K562 (cell line): ENCODE data around the gene NT5E. TPM values are rescaled to one million over a fixed set of nuclear protein-coding genes. Genes with fewer than 3 reads are reported as not detected.
A peak's percentile ranks its signal among the peaks of the same experiment; 100 is the strongest.

Experiments
- ATAC-seq: fragments of 200-7000 bp; cut with Tn5 transposase; 3 replicates; pipeline ENCODE4 v1.9.1; 2020; ENCODE audit warnings: moderate library complexity
- BruUV-seq: library from RNA; stranded (reverse); fragments of 400-500 nt; replicated peaks from 2 replicates; lab custom pipeline; 2021; lab: Mats Ljungman, UMichigan
- CTCF ChIA-PET: fragments of 300-600 bp; formaldehyde crosslinking; extraction: SDS; loops from one replicate; lab custom pipeline; 2021; ENCODE audit warnings: low intra/inter-chr PET ratio; lab: Yijun Ruan, JAX
- POLR2A ChIA-PET: fragments of 300-600, 350-650 bp; sonication (Branson Sonifier 250); formaldehyde crosslinking; extraction: SDS; loops from one replicate; lab custom pipeline; 2021; ENCODE audit warnings: antibody characterized with exemption, inconsistent platforms; lab: Yijun Ruan, JAX
- DNase-seq, 4 experiments: peaks; one replicate each; pipeline versions ENCODE4 v3.0.0 to v3.0.0-alpha.2; 2011 to 2018; ENCODE audit warnings: low spot score in 3 of 4, mixed read lengths in 3 of 4; ENCODE audit errors: extremely low read depth in 1 of 4
- FAIRE-seq: peaks from 2 replicates; lab custom pipeline; 2011; peaks lifted over from hg19 to GRCh38; lab: Jason Lieb, UNC
- H2AFZ ChIP-seq: 2 replicates; pipeline ENCODE4 v1.6.0; 2011; ENCODE audit warnings: low read depth, low read length, control low read depth, inconsistent platforms
- H3K27ac ChIP-seq: fragments of 200-600 bp; 3 replicates; pipeline ENCODE4 v1.8.0; 2011; ENCODE audit warnings: low read depth, mild to moderate bottlenecking, control low read depth, inconsistent platforms, low read length, moderate library complexity, mixed read lengths; ENCODE audit errors: extremely low read depth
- H3K27me3 ChIP-seq, 2 experiments: fragments of 300-600 bp in 1 of 2; 2 replicates in 1 of 2; 3 replicates in 1 of 2; pipeline versions ENCODE4 v1.6.0 to v1.8.0; 2011; ENCODE audit warnings: inconsistent platforms in 2 of 2, low read length in 2 of 2, mild to moderate bottlenecking in 1 of 2, mixed read lengths in 1 of 2, moderate library complexity in 1 of 2; ENCODE audit not compliant: control insufficient read depth in 2 of 2, insufficient read depth in 2 of 2
- H3K36me3 ChIP-seq: fragments of 300-600 bp; 3 replicates; pipeline ENCODE4 v1.8.0; 2011; ENCODE audit warnings: mild to moderate bottlenecking, low read length, inconsistent platforms; ENCODE audit not compliant: control insufficient read depth, insufficient read depth
- H3K4me1 ChIP-seq, 2 experiments: fragments of 200-600 bp in 1 of 2; replicated peaks in 1 of 2; 2 replicates in 1 of 2; 3 replicates in 1 of 2; pipeline versions ENCODE4 v1.5.1 to v1.8.0; 2011; ENCODE audit warnings: inconsistent platforms in 2 of 2, low read length in 2 of 2, mild to moderate bottlenecking in 1 of 2, mixed read lengths in 1 of 2, moderate library complexity in 1 of 2; ENCODE audit not compliant: control insufficient read depth in 2 of 2, insufficient read depth in 2 of 2
- H3K4me2 ChIP-seq: 2 replicates; pipeline ENCODE4 v1.6.1; 2011; ENCODE audit warnings: low read length, control low read depth, inconsistent platforms, mixed read lengths; ENCODE audit not compliant: insufficient read depth
- H3K4me3 ChIP-seq: fragments of 200-600 bp; sonication (generic), shearing (Covaris generic); 2 replicates; pipeline ENCODE4 v1.5.1; 2016; ENCODE audit warnings: control low read depth, inconsistent platforms
- H3K79me2 ChIP-seq: fragments of 200-600 bp; 3 replicates; pipeline ENCODE4 v1.8.0; 2011; ENCODE audit warnings: low read length, inconsistent platforms; ENCODE audit not compliant: control insufficient read depth, insufficient read depth
- H3K9ac ChIP-seq, 2 experiments: 2 replicates each; pipeline versions ENCODE4 v1.6.0 to v1.6.1; 2011; ENCODE audit warnings: low read depth in 2 of 2, low read length in 2 of 2, control low read depth in 1 of 2, inconsistent platforms in 1 of 2, mild to moderate bottlenecking in 1 of 2, mixed read lengths in 1 of 2; ENCODE audit not compliant: insufficient read depth in 1 of 2
- H3K9me1 ChIP-seq: one replicate; pipeline ENCODE4 v1.6.0; 2011; ENCODE audit warnings: inconsistent platforms, mild to moderate bottlenecking, low read length, moderate library complexity; ENCODE audit not compliant: control insufficient read depth, insufficient read depth
- H3K9me3 ChIP-seq: replicated peaks from 2 replicates; pipeline ENCODE4 v1.5.1; 2011; ENCODE audit warnings: low read depth, low read length, inconsistent platforms; ENCODE audit not compliant: control insufficient read depth, insufficient read depth
- H4K20me1 ChIP-seq: replicated peaks from 2 replicates; pipeline ENCODE4 v1.6.1; 2011; ENCODE audit warnings: low read length, inconsistent platforms, mixed read lengths; ENCODE audit not compliant: control insufficient read depth, insufficient read depth
- BRCA1 ChIP-seq, 2 experiments: fragments of 450-650 bp in 1 of 2; sonication (generic) in 1 of 2; formaldehyde crosslinking in 1 of 2; IDR thresholded peaks; 2 replicates each; pipeline versions ENCODE4 v1.5.0 to v1.6.1; 2017 to 2020; ENCODE audit warnings: mild to moderate bottlenecking in 1 of 2, missing genetic modification reagents in 1 of 2
- HBP1 ChIP-seq: fragments of 450-650 bp; formaldehyde crosslinking; IDR thresholded peaks from 2 replicates; pipeline ENCODE4 v1.4.0; 2022; ENCODE audit warnings: missing genetic modification characterization
- RBBP5 ChIP-seq: fragments of 200-600 bp; sonication (generic); IDR thresholded peaks from 2 replicates; pipeline ENCODE4 v1.6.1; 2012; ENCODE audit warnings: borderline replicate concordance, mild to moderate bottlenecking, low read length, control low read depth, inconsistent platforms; ENCODE audit not compliant: insufficient read depth, poor library complexity, severe bottlenecking
- SMAD2 ChIP-seq: fragments of 150-350 bp; IDR thresholded peaks from 2 replicates; pipeline ENCODE4 v1.6.1; 2014; ENCODE audit warnings: low read depth, mild to moderate bottlenecking, low read length
- SPI1 ChIP-seq: IDR thresholded peaks from 2 replicates; pipeline ENCODE4 v1.6.1; 2011; ENCODE audit warnings: low read depth, low read length, control low read depth, borderline replicate concordance
- ZNF165 ChIP-seq: fragments of 250-450 bp; sonication (Bioruptor Pico); IDR thresholded peaks from 2 replicates; pipeline ENCODE4 v1.4.0; 2020; ENCODE audit warnings: borderline replicate concordance
- ZNF232 ChIP-seq: sonication (generic); formaldehyde crosslinking; IDR thresholded peaks from 2 replicates; pipeline ENCODE4 v1.8.0; 2022; ENCODE audit warnings: mild to moderate bottlenecking, missing genetic modification reagents
- ZNF280B ChIP-seq: fragments of 250-450 bp; sonication (Bioruptor Pico); IDR thresholded peaks from 2 replicates; pipeline ENCODE4 v1.5.1; 2021; ENCODE audit warnings: mild to moderate bottlenecking
- WGBS: fragments of 100-300 bp; shearing (Covaris generic); methylation state at CpG from one replicate; pipeline ENCODE4 v1.1.6; 2016; ENCODE audit warnings: low coverage, mixed read lengths; ENCODE audit not compliant: insufficient coverage; ENCODE audit errors: missing lambda C conversion rate; 5-methylcytosine and 5-hydroxymethylcytosine counted together
- in situ Hi-C: fragments of 300-500 bp; cut with MboI; formaldehyde crosslinking; loops from 4 replicates; pipeline ENCODE4 v1.15.0; 2018; ENCODE audit warnings: inconsistent platforms, mixed read lengths
- intact Hi-C: fragments of 100-400 bp; cut with micrococcal nuclease; formaldehyde crosslinking; loops from 2 replicates; pipeline ENCODE4 v1.14.2; 2022
- polyA plus RNA-seq, 8 experiments: library from polyadenylated mRNA; depleted of rRNA in 4 of 8; stranded (reverse) in 5 of 8; unstranded in 3 of 8; fragments of >200 nt; fragmentation: Nextera tagmentation in 2 of 8; fragmentation: Illumina TruSeq in 1 of 8; extraction: Ambion mirVana in 2 of 8; extraction: Trizol in 1 of 8; gene quantifications; 2 replicates each; pipeline versions ENCODE4 v1.2.1 to v1.2.3, GENCODE V29; 2011 to 2014; ENCODE audit warnings: inconsistent platforms in 1 of 8, missing spikeins in 1 of 8
- total RNA-seq, 7 experiments: library from RNA; depleted of rRNA in 6 of 7; stranded (reverse); fragments of >200 nt in 6 of 7; fragmentation: Illumina TruSeq in 2 of 7; extraction: Trizol in 2 of 7; gene quantifications; 2 replicates each; pipeline versions ENCODE4 v1.2.1 to v1.2.3, GENCODE V29; 2011 to 2021; ENCODE audit warnings: low replicate concordance in 1 of 7

The NT5E gene
- total and polyA plus RNA-seq, 9 of the 15 experiments (the other 6 are each of a cell fraction or from before 2014, with no cell fraction given): 0.01 to 0.13 TPM; not detected in 7

DNA sequence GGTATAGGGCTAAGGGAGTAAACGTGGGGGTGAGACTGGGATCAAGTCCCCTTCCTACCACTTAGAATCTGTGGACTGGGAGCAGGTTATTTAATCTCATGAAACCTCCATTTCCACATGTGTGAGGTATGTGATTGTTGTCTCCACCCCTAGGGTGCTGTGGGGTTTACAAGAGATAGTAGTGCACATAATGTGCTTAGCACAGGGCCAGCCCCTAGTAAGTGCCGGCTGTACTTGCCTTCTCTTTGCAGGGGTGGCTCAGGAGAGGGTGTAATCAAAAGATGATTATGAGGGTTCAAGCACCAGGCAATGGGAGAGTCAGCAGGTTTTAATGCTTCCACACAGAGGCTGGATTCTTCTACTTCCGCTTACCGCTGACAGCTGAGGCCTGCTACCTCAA, 6.9 kb downstream of the NT5E start (continued):
- TF ChIP-seq ZNF232 (CRISPR knock-in tag) (no peak), BRCA1 (IDR thresholded peaks at IDR 0.05) (no peak), BRCA1 (CRISPR knock-in tag; IDR thresholded peaks at IDR 0.05) (no peak), SMAD2 (no peak), ZNF165 (CRISPR knock-in tag) (no peak)

DNA sequence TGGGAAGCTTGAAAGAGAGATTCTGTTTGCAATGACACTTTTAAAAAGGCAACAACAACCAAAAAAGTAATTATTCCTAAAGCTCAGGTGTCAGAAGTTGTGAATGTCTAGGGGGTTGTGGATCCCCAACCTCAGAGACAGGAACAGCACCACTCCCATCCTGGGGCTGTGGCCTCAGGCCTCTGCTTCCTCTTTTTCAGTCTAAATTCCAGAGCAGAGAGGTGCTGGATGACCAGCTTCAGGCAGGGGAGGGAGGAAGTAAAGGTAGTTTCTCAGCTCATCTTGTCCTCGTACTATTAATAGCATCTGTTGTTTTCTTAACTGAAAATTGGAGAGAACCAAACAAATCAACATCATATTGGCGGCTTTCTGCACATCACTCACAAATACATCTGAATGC, 8.3 kb downstream of the NT5E start:
- Histone ChIP-seq H3K27ac (no peak overlapping the region), H3K4me2 (no peak overlapping the region), H3K4me3 (no peak overlapping the region), H3K36me3 (no peaks in the 10 kb centered on the region), H3K4me1 (no peaks in the 10 kb centered on the region), H3K9me1 (no peaks in the 10 kb centered on the region), H4K20me1 (no peaks in the 10 kb centered on the region), H3K79me2 (no peaks in the 10 kb centered on the region), H2AFZ (no peak overlapping the region), H3K9ac (no peak overlapping the region), H3K9me3 (no peaks in the 10 kb centered on the region), H3K27me3 (0 out of 5 replicates have a peak, but pooled peaks cover 0 to 4% of the 10 kb centered on the region in 2 experiments)
- BruUV-seq: no TSS peak
- WGBS: 0% methylated on average over 2 of the region's 2 CpGs
- TF ChIP-seq RBBP5: no peak
- TF ChIP-seq HBP1 (CRISPR knock-in tag): no peak
- peak; percentile 27; the same call in 1 of the 2 replicates for TF ChIP-seq SPI1
- no peak for TF ChIP-seq ZNF280B (CRISPR knock-in tag)
- no peak for DNase-seq
- ATAC-seq: no peak
- POLR2A ChIA-PET: interaction anchor here (0.5 to 1.4 kb wide), 2 partner anchors 25 to 44 kb away, joined by 3 to 4 read pairs; no protein-coding TSS in a partner anchor
- CTCF ChIA-PET: no interaction called here
- in situ Hi-C loops: no loop called here
- no peak for FAIRE-seq
- intact Hi-C loops: no loop called here
